ENCODE data around the gene INPP5D. TPM values are rescaled to one million over a fixed set of nuclear protein-coding genes. Genes with fewer than 3 reads are reported as not detected.

Gene INPP5D
- total and polyA plus RNA-seq, 2 donors: 26.6 to 42.0 TPM

- Histone ChIP-seq H3K4me3 (ENCODE audit: low read length in 2 of 2) (no peak overlapping the region), H3K27me3 (ENCODE audit: control insufficient read depth in 2 of 2, insufficient read depth in 1 of 2, low read length in 1 of 2) (no peaks in the 10 kb centered on the region), H3K4me1 (ENCODE audit: control insufficient read depth in 2 of 2, insufficient read depth in 2 of 2, low read length in 2 of 2) (peaks cover 2 to 7% of the 10 kb centered on the region in 2 donors), H3K9me3 (ENCODE audit: control insufficient read depth in 2 of 2, insufficient read depth in 1 of 2, low read length in 1 of 2) (peaks cover 2 to 3% of the 10 kb centered on the region in 2 donors), H3K27ac (ENCODE audit: low read depth in 1 of 2, low read length in 1 of 2) (no peak overlapping the region), H3K36me3 (ENCODE audit: control insufficient read depth in 2 of 2, insufficient read depth in 2 of 2, low read length in 1 of 2) (peaks cover 20 to 44% of the 10 kb centered on the region in 2 donors)
- DNase-seq (ENCODE audit: low read depth in 6 of 9, low spot score in 9 of 9): no peak
- whole genome bisulfite sequencing: 91% methylated on average over 10 of the region's 10 CpGs
These were observed 148.4 kb downstream of the INPP5D start for GRCh38 chr2:233208382-233209116.

- no peak overlapping the region for H3K27ac ChIP-seq (ENCODE audit: low read depth in 1 of 2, low read length in 1 of 2)
- 80% methylated on average over 4 of the region's 4 CpGs for WGBS
These were observed 149.0 kb downstream of the INPP5D start for GRCh38 chr2:233209117-233209532.

GRCh38 chr2:233209533-233210171, 149.5 kb downstream of the INPP5D start:
- WGBS: 69% methylated on average over 10 of the region's 10 CpGs
- Histone ChIP-seq H3K4me1 (ENCODE audit: control insufficient read depth in 2 of 2, insufficient read depth in 2 of 2, low read length in 2 of 2) (peaks cover 2 to 7% of the 10 kb centered on the region in 2 donors), H3K4me3 (ENCODE audit: low read length in 2 of 2) (no peak overlapping the region), H3K9me3 (ENCODE audit: control insufficient read depth in 2 of 2, insufficient read depth in 1 of 2, low read length in 1 of 2) (no peaks in the 10 kb centered on the region), H3K36me3 (ENCODE audit: control insufficient read depth in 2 of 2, insufficient read depth in 2 of 2, low read length in 1 of 2) (peaks cover 17 to 34% of the 10 kb centered on the region in 2 donors), H3K27me3 (ENCODE audit: control insufficient read depth in 2 of 2, insufficient read depth in 1 of 2, low read length in 1 of 2) (no peaks in the 10 kb centered on the region), H3K27ac (ENCODE audit: low read depth in 1 of 2, low read length in 1 of 2) (no peak overlapping the region)
- DNase-seq (ENCODE audit: low read depth in 6 of 9, low spot score in 9 of 9): no peak

More at GRCh38 chr2:233209117-233209532, 149.0 kb downstream of the INPP5D start:
- no peak for DNase-seq (ENCODE audit: low read depth in 6 of 9, low spot score in 9 of 9)
- Histone ChIP-seq H3K9me3 (ENCODE audit: control insufficient read depth in 2 of 2, insufficient read depth in 1 of 2, low read length in 1 of 2) (peaks cover under 1 to 3% of the 10 kb centered on the region in 2 donors), H3K4me1 (ENCODE audit: control insufficient read depth in 2 of 2, insufficient read depth in 2 of 2, low read length in 2 of 2) (peaks cover 2 to 7% of the 10 kb centered on the region in 2 donors), H3K36me3 (ENCODE audit: control insufficient read depth in 2 of 2, insufficient read depth in 2 of 2, low read length in 1 of 2) (peaks cover 17 to 39% of the 10 kb centered on the region in 2 donors), H3K27me3 (ENCODE audit: control insufficient read depth in 2 of 2, insufficient read depth in 1 of 2, low read length in 1 of 2) (no peaks in the 10 kb centered on the region), H3K4me3 (ENCODE audit: low read length in 2 of 2) (no peak overlapping the region)

- H3K4me3 ChIP-seq (ENCODE audit: low read length in 2 of 2): no peak overlapping the region
- WGBS: 99% methylated on average over 8 of the region's 8 CpGs
- H3K27ac ChIP-seq (ENCODE audit: low read depth in 1 of 2, low read length in 1 of 2): no peak overlapping the region
- peaks cover 2 to 7% of the 10 kb centered on the region in 2 donors for H3K4me1 ChIP-seq (ENCODE audit: control insufficient read depth in 2 of 2, insufficient read depth in 2 of 2, low read length in 2 of 2)
- peaks cover 14 to 33% of the 10 kb centered on the region in 2 donors for H3K36me3 ChIP-seq (ENCODE audit: control insufficient read depth in 2 of 2, insufficient read depth in 2 of 2, low read length in 1 of 2)
- no peaks in the 10 kb centered on the region for H3K9me3 ChIP-seq (ENCODE audit: control insufficient read depth in 2 of 2, insufficient read depth in 1 of 2, low read length in 1 of 2)
- DNase-seq (ENCODE audit: low read depth in 6 of 9, low spot score in 9 of 9): no peak
- no peaks in the 10 kb centered on the region for H3K27me3 ChIP-seq (ENCODE audit: control insufficient read depth in 2 of 2, insufficient read depth in 1 of 2, low read length in 1 of 2)
These were observed 150.1 kb downstream of the INPP5D start for GRCh38 chr2:233210281-233210680.

GRCh38 chr2:233210843-233211547, 150.9 kb downstream of the INPP5D start:
- Histone ChIP-seq H3K4me1 (ENCODE audit: control insufficient read depth in 2 of 2, insufficient read depth in 2 of 2, low read length in 2 of 2) (peaks cover 2 to 7% of the 10 kb centered on the region in 2 donors), H3K9me3 (ENCODE audit: control insufficient read depth in 2 of 2, insufficient read depth in 1 of 2, low read length in 1 of 2) (no peaks in the 10 kb centered on the region), H3K27me3 (ENCODE audit: control insufficient read depth in 2 of 2, insufficient read depth in 1 of 2, low read length in 1 of 2) (no peaks in the 10 kb centered on the region), H3K4me3 (ENCODE audit: low read length in 2 of 2) (no peak overlapping the region), H3K36me3 (ENCODE audit: control insufficient read depth in 2 of 2, insufficient read depth in 2 of 2, low read length in 1 of 2) (peaks cover 14 to 33% of the 10 kb centered on the region in 2 donors), H3K27ac (ENCODE audit: low read depth in 1 of 2, low read length in 1 of 2) (no peak overlapping the region)
- 89% methylated on average over 18 of the region's 18 CpGs for WGBS
- DNase-seq (ENCODE audit: low read depth in 6 of 9, low spot score in 9 of 9): no peak

DNA sequence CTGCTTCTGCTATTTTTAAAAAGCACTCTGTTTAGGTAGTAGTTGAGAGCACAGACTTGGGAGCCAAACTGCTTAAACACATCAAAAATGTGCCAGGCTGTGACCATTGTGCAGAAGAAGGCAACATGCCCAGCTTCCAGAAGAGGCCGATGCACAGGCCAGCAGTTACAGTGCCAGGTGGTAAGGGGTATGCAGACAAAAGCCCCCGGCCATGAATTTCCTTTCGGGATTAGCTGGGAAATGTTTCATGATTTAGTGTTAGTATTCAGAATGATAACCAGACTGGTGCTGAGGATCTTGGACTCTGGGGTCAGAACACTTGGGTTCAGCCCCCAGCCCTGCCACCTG, 151.4 kb downstream of the INPP5D start:
- Histone ChIP-seq H3K27ac (ENCODE audit: low read depth in 1 of 2, low read length in 1 of 2) (no peak overlapping the region), H3K27me3 (ENCODE audit: control insufficient read depth in 2 of 2, insufficient read depth in 1 of 2, low read length in 1 of 2) (no peaks in the 10 kb centered on the region), H3K9me3 (ENCODE audit: control insufficient read depth in 2 of 2, insufficient read depth in 1 of 2, low read length in 1 of 2) (no peaks in the 10 kb centered on the region), H3K36me3 (ENCODE audit: control insufficient read depth in 2 of 2, insufficient read depth in 2 of 2, low read length in 1 of 2) (peaks cover 13 to 28% of the 10 kb centered on the region in 2 donors), H3K4me1 (ENCODE audit: control insufficient read depth in 2 of 2, insufficient read depth in 2 of 2, low read length in 2 of 2) (peaks cover 2 to 7% of the 10 kb centered on the region in 2 donors), H3K4me3 (ENCODE audit: low read length in 2 of 2) (no peak overlapping the region)
- WGBS: 95% methylated on average over 3 of the region's 3 CpGs
- DNase-seq (ENCODE audit: low read depth in 6 of 9, low spot score in 9 of 9): no peak

DNA sequence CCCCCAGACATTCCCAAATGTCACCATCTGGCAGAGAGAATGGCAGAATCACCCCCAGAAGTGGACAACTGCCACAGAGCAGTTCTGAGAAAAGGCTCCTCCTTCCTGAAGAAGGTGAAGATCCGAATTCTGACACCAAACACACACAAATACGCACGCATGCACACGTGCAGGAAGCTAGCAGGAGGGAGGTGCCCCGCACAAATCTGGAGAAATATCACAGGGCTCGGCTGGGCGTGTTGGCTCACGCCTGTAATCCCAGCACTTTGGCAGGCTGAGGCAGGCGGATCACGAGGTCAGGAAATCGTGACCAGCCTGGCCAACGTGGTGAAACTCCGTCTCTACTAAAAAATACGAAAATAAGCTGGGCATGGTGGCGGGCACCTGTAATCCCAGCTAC, 152.9 kb downstream of the INPP5D start:
- 97% methylated on average over 15 of the region's 15 CpGs for WGBS
- Histone ChIP-seq H3K36me3 (ENCODE audit: control insufficient read depth in 2 of 2, insufficient read depth in 2 of 2, low read length in 1 of 2) (peaks cover 8 to 13% of the 10 kb centered on the region in 2 donors), H3K27ac (ENCODE audit: low read depth in 1 of 2, low read length in 1 of 2) (no peak overlapping the region), H3K9me3 (ENCODE audit: control insufficient read depth in 2 of 2, insufficient read depth in 1 of 2, low read length in 1 of 2) (no peaks in the 10 kb centered on the region), H3K27me3 (ENCODE audit: control insufficient read depth in 2 of 2, insufficient read depth in 1 of 2, low read length in 1 of 2) (no peaks in the 10 kb centered on the region), H3K4me3 (ENCODE audit: low read length in 2 of 2) (no peak overlapping the region), H3K4me1 (ENCODE audit: control insufficient read depth in 2 of 2, insufficient read depth in 2 of 2, low read length in 2 of 2) (peaks cover 2 to 7% of the 10 kb centered on the region in 2 donors)
- DNase-seq (ENCODE audit: low read depth in 6 of 9, low spot score in 9 of 9): no peak

GRCh38 chr2:233213975-233214374, 153.8 kb downstream of the INPP5D start:
- no peaks in the 10 kb centered on the region for H3K9me3 ChIP-seq (ENCODE audit: control insufficient read depth in 2 of 2, insufficient read depth in 1 of 2, low read length in 1 of 2)

DNA sequence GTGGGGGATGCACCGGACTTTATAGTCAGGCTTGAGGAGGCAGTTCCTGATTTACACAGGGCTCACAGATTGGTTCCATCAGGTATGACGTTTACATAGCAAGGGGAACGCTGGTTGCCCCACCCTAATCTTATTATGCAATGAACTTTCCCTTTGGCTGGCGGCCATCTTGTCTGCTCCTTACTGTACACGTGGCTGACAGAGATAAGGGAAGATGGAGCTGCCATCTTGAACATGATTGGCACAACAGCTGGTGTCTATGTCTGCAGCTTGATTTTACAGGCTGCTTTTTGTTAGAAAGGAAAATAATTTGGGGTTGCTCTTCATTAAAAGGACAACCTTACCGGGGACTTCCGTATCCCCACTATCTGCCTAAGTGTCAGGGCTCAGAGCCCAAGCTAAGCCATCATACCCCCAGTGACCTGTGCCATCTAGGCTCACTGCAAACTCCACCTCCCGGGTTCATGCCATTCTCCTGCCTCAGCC, 157.8 kb downstream of the INPP5D start:
- DNase-seq (ENCODE audit: low read depth in 6 of 9, low spot score in 9 of 9): no peak
- Histone ChIP-seq H3K27me3 (ENCODE audit: control insufficient read depth in 2 of 2, insufficient read depth in 1 of 2, low read length in 1 of 2) (no peaks in the 10 kb centered on the region), H3K4me1 (ENCODE audit: control insufficient read depth in 2 of 2, insufficient read depth in 2 of 2, low read length in 2 of 2) (no peaks in the 10 kb centered on the region), H3K36me3 (ENCODE audit: control insufficient read depth in 2 of 2, insufficient read depth in 2 of 2, low read length in 1 of 2) (no peaks in the 10 kb centered on the region), H3K4me3 (ENCODE audit: low read length in 2 of 2) (no peak overlapping the region), H3K27ac (ENCODE audit: low read depth in 1 of 2, low read length in 1 of 2) (no peak overlapping the region), H3K9me3 (ENCODE audit: control insufficient read depth in 2 of 2, insufficient read depth in 1 of 2, low read length in 1 of 2) (no peaks in the 10 kb centered on the region)
- 94% methylated on average over 8 of the region's 8 CpGs for WGBS

More at GRCh38 chr2:233213975-233214374, 153.8 kb downstream of the INPP5D start:
- H3K27me3 ChIP-seq (ENCODE audit: control insufficient read depth in 2 of 2, insufficient read depth in 1 of 2, low read length in 1 of 2): no peaks in the 10 kb centered on the region
- 96% methylated on average over 6 of the region's 6 CpGs for WGBS
- no peak overlapping the region for H3K27ac ChIP-seq (ENCODE audit: low read depth in 1 of 2, low read length in 1 of 2)
- no peak for DNase-seq (ENCODE audit: low read depth in 6 of 9, low spot score in 9 of 9)
- no peaks in the 10 kb centered on the region for H3K4me1 ChIP-seq (ENCODE audit: control insufficient read depth in 2 of 2, insufficient read depth in 2 of 2, low read length in 2 of 2)
- H3K4me3 ChIP-seq (ENCODE audit: low read length in 2 of 2): no peak overlapping the region
- H3K36me3 ChIP-seq (ENCODE audit: control insufficient read depth in 2 of 2, insufficient read depth in 2 of 2, low read length in 1 of 2): peaks cover 4 to 5% of the 10 kb centered on the region in 2 donors
